GM12801 (cell line): ENCODE results near the gene TUT1.

Experiments
- CTCF ChIP-seq: IDR thresholded peaks from one replicate; pipeline ENCODE4 v1.5.1; 2011; ENCODE audit warnings: control low read depth; ENCODE audit not compliant: insufficient read length; ENCODE audit errors: extremely low read depth

The TUT1 gene

GRCh38 chr11:62539238-62539925 lies 51.9 kb downstream of the TUT1 start:
- no peak for TF ChIP-seq CTCF

GRCh38 chr11:62538470-62539237 lies 52.7 kb downstream of the TUT1 start:
- TF ChIP-seq CTCF: no peak

- TF ChIP-seq CTCF: no peak
Measured at GRCh38 chr11:62536301-62536957, 54.9 kb downstream of the TUT1 start.

GRCh38 chr11:62535802-62536201 lies 55.5 kb downstream of the TUT1 start:
- TF ChIP-seq CTCF: no peak

GRCh38 chr11:62534779-62535545 lies 56.4 kb downstream of the TUT1 start:
- no peak for TF ChIP-seq CTCF

GRCh38 chr11:62532096-62532495 lies 59.2 kb downstream of the TUT1 start:
- TF ChIP-seq CTCF: no peak
